CD14-positive monocyte (primary cell): Measurements from ENCODE around the gene TRPV5. TPM values are rescaled to one million over a fixed set of nuclear protein-coding genes. Genes with fewer than 3 reads are reported as not detected.

Experiments
- DNase-seq, 3 donors: peaks; one replicate each; pipeline ENCODE4 v3.0.0-alpha.2; 2011 to 2022
- H2AFZ ChIP-seq: 2 replicates; pipeline ENCODE4 v1.6.0; 2012; ENCODE audit warnings: mild to moderate bottlenecking, low read depth, low read length, inconsistent platforms; ENCODE audit not compliant: insufficient read depth, poor library complexity, severe bottlenecking
- H3K27ac ChIP-seq, 2 donors: 1 replicate in 1 of 2; 2 replicates in 1 of 2; pipeline ENCODE4 v1.5.1; 2012 to 2013; ENCODE audit warnings: low read length in 2 of 2, control low read depth in 1 of 2, inconsistent platforms in 1 of 2, low read depth in 1 of 2, mild to moderate bottlenecking in 1 of 2
- H3K27me3 ChIP-seq, 2 donors: one replicate each; pipeline versions ENCODE4 v1.6.0 to v1.6.1; 2011 to 2013; ENCODE audit warnings: low read length in 2 of 2; ENCODE audit not compliant: control insufficient read depth in 2 of 2, insufficient read depth in 2 of 2
- H3K36me3 ChIP-seq, 2 donors: replicated peaks in 1 of 2; 1 replicate in 1 of 2; 2 replicates in 1 of 2; pipeline versions ENCODE4 v1.5.1 to v1.6.1; 2012 to 2013; ENCODE audit warnings: low read length in 2 of 2, control low read depth in 1 of 2, inconsistent platforms in 1 of 2, mild to moderate bottlenecking in 1 of 2; ENCODE audit not compliant: insufficient read depth in 2 of 2, control insufficient read depth in 1 of 2
- H3K4me1 ChIP-seq, 2 donors: 1 replicate in 1 of 2; 2 replicates in 1 of 2; pipeline versions ENCODE4 v1.5.1 to v1.6.1; 2012 to 2013; ENCODE audit warnings: low read length in 2 of 2, control low read depth in 1 of 2, inconsistent platforms in 1 of 2, mild to moderate bottlenecking in 1 of 2, moderate library complexity in 1 of 2; ENCODE audit not compliant: insufficient read depth in 2 of 2, control insufficient read depth in 1 of 2
- H3K4me2 ChIP-seq: replicated peaks from 2 replicates; pipeline ENCODE3; 2012; ENCODE audit warnings: low read length, moderate library complexity, mild to moderate bottlenecking; ENCODE audit not compliant: poor library complexity, severe bottlenecking; ENCODE audit errors: extremely low read depth
- H3K4me3 ChIP-seq, 3 experiments: fragments of 200-600 bp in 1 of 3; sonication (generic) in 1 of 3; replicated peaks in 1 of 3; 1 replicate in 2 of 3; 2 replicates in 1 of 3; pipeline ENCODE4 v1.5.1; 2011 to 2013; ENCODE audit warnings: low read length in 3 of 3, mild to moderate bottlenecking in 3 of 3, control low read depth in 2 of 3, low read depth in 2 of 3, inconsistent platforms in 1 of 3, moderate library complexity in 1 of 3
- H3K79me2 ChIP-seq: 2 replicates; pipeline ENCODE4 v1.6.0; 2012; ENCODE audit warnings: mild to moderate bottlenecking, control low read depth, inconsistent platforms, low read length, moderate library complexity; ENCODE audit not compliant: insufficient read depth
- H3K9ac ChIP-seq: 2 replicates; pipeline ENCODE4 v1.6.0; 2017; ENCODE audit warnings: low read length, mild to moderate bottlenecking; ENCODE audit not compliant: insufficient read depth, poor library complexity, severe bottlenecking
- H3K9me3 ChIP-seq, 2 donors: replicated peaks in 1 of 2; 1 replicate in 1 of 2; 2 replicates in 1 of 2; pipeline versions ENCODE4 v1.5.1 to v1.6.1; 2012 to 2013; ENCODE audit warnings: low read length in 2 of 2, control low read depth in 1 of 2; ENCODE audit not compliant: control insufficient read depth in 1 of 2, insufficient read depth in 1 of 2
- H4K20me1 ChIP-seq: 2 replicates; pipeline ENCODE4 v1.6.0; 2012; ENCODE audit warnings: mild to moderate bottlenecking, low read length, control low read depth, moderate library complexity; ENCODE audit not compliant: insufficient read depth
- H3K27ac Mint-ChIP-seq, 7 donors: one replicate each; pipeline ENCODE4 v1.8.0; 2020; ENCODE audit warnings: mild to moderate bottlenecking in 7 of 7, mixed read lengths in 7 of 7, moderate library complexity in 6 of 7, inconsistent platforms in 2 of 7
- H3K27me3 Mint-ChIP-seq, 3 donors: one replicate each; pipeline ENCODE4 v1.8.0; 2021 to 2022; ENCODE audit warnings: low read depth in 3 of 3, mild to moderate bottlenecking in 3 of 3, mixed read lengths in 3 of 3, moderate library complexity in 3 of 3, inconsistent platforms in 1 of 3
- H3K36me3 Mint-ChIP-seq, 2 donors: one replicate each; pipeline ENCODE4 v1.8.0; 2020; ENCODE audit warnings: mixed read lengths in 2 of 2, inconsistent platforms in 1 of 2, mild to moderate bottlenecking in 1 of 2
- H3K4me1 Mint-ChIP-seq: one replicate; pipeline ENCODE4 v1.8.0; 2020; ENCODE audit warnings: mild to moderate bottlenecking, mixed read lengths
- H3K4me3 Mint-ChIP-seq, 2 donors: one replicate each; pipeline ENCODE4 v1.8.0; 2020; ENCODE audit warnings: mild to moderate bottlenecking in 2 of 2, mixed read lengths in 2 of 2, moderate library complexity in 1 of 2
- H3K9me3 Mint-ChIP-seq, 7 donors: one replicate each; pipeline ENCODE4 v1.8.0; 2020 to 2022; ENCODE audit warnings: mixed read lengths in 7 of 7, mild to moderate bottlenecking in 6 of 7, moderate library complexity in 6 of 7, inconsistent platforms in 2 of 7
- WGBS: methylation state at CpG from one replicate; pipeline ENCODE4 v1.1.5; 2013; ENCODE audit warnings: missing lambda C conversion rate; ENCODE audit not compliant: insufficient coverage; 5-methylcytosine and 5-hydroxymethylcytosine counted together
- intact Hi-C, 2 donors: fragments of 100-400 bp; cut with micrococcal nuclease; formaldehyde crosslinking; loops; one replicate each; pipeline versions ENCODE4 v1.15.0 to v1.15.1; 2023
- polyA plus RNA-seq, 3 donors: library from polyadenylated mRNA; depleted of rRNA in 1 of 3; unstranded in 2 of 3; stranded (reverse) in 1 of 3; fragments of 300-500 nt in 2 of 3; fragments of >200 nt in 1 of 3; fragmentation: Illumina TruSeq in 2 of 3; gene quantifications; 1 replicate in 2 of 3; 2 replicates in 1 of 3; pipeline ENCODE4 v1.2.3, GENCODE V29; 2012 to 2021
- TF ChIP-seq, protein P1 (sequence below): fragments of 200-600 bp; IDR thresholded peaks from one replicate; pipeline ENCODE4 v1.8.0; 2022; ENCODE audit warnings: antibody characterized with exemption, mild to moderate bottlenecking

The TRPV5 gene
- polyA plus RNA-seq, 3 donors = not detected

GRCh38 chr7:142933092-142933475 is 462 bp downstream of the TRPV5 start:
- peaks cover 7% of the 10 kb centered on the region for H3K4me1 Mint-ChIP-seq
- intact Hi-C loops = no loop called here
- WGBS = 89% methylated on average over 6 of the region's 7 CpGs
- peaks cover 1 to 11% (median 3%) of the 10 kb centered on the region in 3 donors for H3K27me3 Mint-ChIP-seq
- Histone ChIP-seq H3K4me3 (no peak overlapping the region), H3K27me3 (no peaks in the 10 kb centered on the region), H3K9me3 (peaks cover 10 to 17% of the 10 kb centered on the region in 2 donors), H4K20me1 (no peaks in the 10 kb centered on the region), H2AFZ (no peak overlapping the region), H3K27ac (no peak overlapping the region), H3K36me3 (no peaks in the 10 kb centered on the region), H3K4me2 (no peak overlapping the region), H3K4me1 (peaks cover 9% of the 10 kb centered on the region in 2 donors), H3K9ac (no peak overlapping the region), H3K79me2 (no peaks in the 10 kb centered on the region)
- H3K9me3 Mint-ChIP-seq = peaks cover 9 to 32% (median 22%) of the 10 kb centered on the region in 7 donors
- no peak for DNase-seq
- no peak overlapping the region for H3K4me3 Mint-ChIP-seq
- peaks cover 0 to 2% of the 10 kb centered on the region in 2 donors for H3K36me3 Mint-ChIP-seq
- TF ChIP-seq, protein P1, sequence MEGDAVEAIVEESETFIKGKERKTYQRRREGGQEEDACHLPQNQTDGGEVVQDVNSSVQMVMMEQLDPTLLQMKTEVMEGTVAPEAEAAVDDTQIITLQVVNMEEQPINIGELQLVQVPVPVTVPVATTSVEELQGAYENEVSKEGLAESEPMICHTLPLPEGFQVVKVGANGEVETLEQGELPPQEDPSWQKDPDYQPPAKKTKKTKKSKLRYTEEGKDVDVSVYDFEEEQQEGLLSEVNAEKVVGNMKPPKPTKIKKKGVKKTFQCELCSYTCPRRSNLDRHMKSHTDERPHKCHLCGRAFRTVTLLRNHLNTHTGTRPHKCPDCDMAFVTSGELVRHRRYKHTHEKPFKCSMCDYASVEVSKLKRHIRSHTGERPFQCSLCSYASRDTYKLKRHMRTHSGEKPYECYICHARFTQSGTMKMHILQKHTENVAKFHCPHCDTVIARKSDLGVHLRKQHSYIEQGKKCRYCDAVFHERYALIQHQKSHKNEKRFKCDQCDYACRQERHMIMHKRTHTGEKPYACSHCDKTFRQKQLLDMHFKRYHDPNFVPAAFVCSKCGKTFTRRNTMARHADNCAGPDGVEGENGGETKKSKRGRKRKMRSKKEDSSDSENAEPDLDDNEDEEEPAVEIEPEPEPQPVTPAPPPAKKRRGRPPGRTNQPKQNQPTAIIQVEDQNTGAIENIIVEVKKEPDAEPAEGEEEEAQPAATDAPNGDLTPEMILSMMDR = no peak
- H3K27ac Mint-ChIP-seq = no peak overlapping the region

- TF ChIP-seq, protein P1 = no peak
- peaks cover 14 to 37% (median 27%) of the 10 kb centered on the region in 7 donors for H3K9me3 Mint-ChIP-seq
- Histone ChIP-seq H3K27ac (no peak overlapping the region), H4K20me1 (no peaks in the 10 kb centered on the region), H3K4me1 (peaks cover 14 to 15% of the 10 kb centered on the region in 2 donors), H3K36me3 (no peaks in the 10 kb centered on the region), H2AFZ (no peak overlapping the region), H3K9me3 (peaks cover 10 to 23% of the 10 kb centered on the region in 2 donors), H3K4me3 (no peak overlapping the region), H3K4me2 (no peak overlapping the region), H3K79me2 (no peaks in the 10 kb centered on the region), H3K9ac (no peak overlapping the region), H3K27me3 (no peaks in the 10 kb centered on the region)
- 82% methylated on average over 5 of the region's 5 CpGs for WGBS
- peaks cover 12% of the 10 kb centered on the region for H3K4me1 Mint-ChIP-seq
- peaks cover 2 to 7% of the 10 kb centered on the region in 2 donors for H3K36me3 Mint-ChIP-seq
- no peak for DNase-seq
- peaks cover 1 to 9% (median 3%) of the 10 kb centered on the region in 3 donors for H3K27me3 Mint-ChIP-seq
- intact Hi-C loops = no loop called here
- no peak overlapping the region for H3K4me3 Mint-ChIP-seq
- peak overlapping the region in 1 of 7 donors; percentile 41 for H3K27ac Mint-ChIP-seq
Measured at GRCh38 chr7:142932386-142933091, 1.0 kb downstream of the TRPV5 start.
